Measurements from ENCODE around the gene UPP1.

The UPP1 gene

GRCh38 chr7:48045195-48045765 is 43.8 kb upstream of the UPP1 start:
- H3K4me2 ChIP-seq (ENCODE audit: low read length), result no peak overlapping the region
- H2BK120ac ChIP-seq (ENCODE audit: low read depth, low read length), result no peak overlapping the region
- H2BK5ac ChIP-seq (ENCODE audit: low read length), result no peak overlapping the region
- no peak overlapping the region for H2BK15ac ChIP-seq (replicated peaks; ENCODE audit: low read depth)
- no peak overlapping the region for H3K23ac ChIP-seq (ENCODE audit: low read length)
- no peaks in the 10 kb centered on the region for H3K36me3 ChIP-seq (ENCODE audit: control insufficient read depth, insufficient read depth, low read length)
- H3K27ac ChIP-seq (ENCODE audit: low read depth, low read length), result no peak overlapping the region
- H3K4me1 ChIP-seq (ENCODE audit: control insufficient read depth, low read depth, low read length), result peaks cover 6% of the 10 kb centered on the region
- no peak overlapping the region for H4K5ac ChIP-seq (ENCODE audit: low read length)
- H3K56ac ChIP-seq (ENCODE audit: low read length), result no peak overlapping the region
- no peak overlapping the region for H3K4me3 ChIP-seq (ENCODE audit: low read length)
- H3K4ac ChIP-seq (ENCODE audit: low read depth, low read length), result no peak overlapping the region
- no peaks in the 10 kb centered on the region for H3K79me1 ChIP-seq (ENCODE audit: low read length)
- H3K9ac ChIP-seq (ENCODE audit: low read length), result no peak overlapping the region
- no peak overlapping the region for H3K18ac ChIP-seq (ENCODE audit: low read length)
- H3K27me3 ChIP-seq (ENCODE audit: insufficient read depth, low read length, poor library complexity), result no peaks in the 10 kb centered on the region
- no peak overlapping the region for H2AK5ac ChIP-seq (ENCODE audit: low read length)
- DNase-seq, result no peak
- no CpG with 5 or more reads among the region's 9 CpGs for WGBS (ENCODE audit: extremely low coverage, insufficient coverage, low lambda C conversion rate)
- no peak overlapping the region for H4K8ac ChIP-seq (ENCODE audit: low read depth, low read length)
- H3K79me2 ChIP-seq (ENCODE audit: control insufficient read depth, insufficient read depth, low read length), result no peaks in the 10 kb centered on the region

GRCh38 chr7:48046458-48046857 is 42.6 kb upstream of the UPP1 start:
- Histone ChIP-seq H3K4ac (ENCODE audit: low read depth, low read length) (no peak overlapping the region), H3K9ac (ENCODE audit: low read length) (no peak overlapping the region), H4K5ac (ENCODE audit: low read length) (no peak overlapping the region), H3K4me2 (ENCODE audit: low read length) (no peak overlapping the region), H3K4me1 (ENCODE audit: control insufficient read depth, low read depth, low read length) (peaks cover 6% of the 10 kb centered on the region), H2BK120ac (ENCODE audit: low read depth, low read length) (no peak overlapping the region), H3K27me3 (ENCODE audit: insufficient read depth, low read length, poor library complexity) (no peaks in the 10 kb centered on the region), H2BK5ac (ENCODE audit: low read length) (no peak overlapping the region), H2AK5ac (ENCODE audit: low read length) (no peak overlapping the region), H3K4me3 (ENCODE audit: low read length) (no peak overlapping the region), H3K27ac (ENCODE audit: low read depth, low read length) (no peak overlapping the region), H2BK15ac (replicated peaks; ENCODE audit: low read depth) (peak overlapping the region; percentile 20), H3K36me3 (ENCODE audit: control insufficient read depth, insufficient read depth, low read length) (no peaks in the 10 kb centered on the region), H3K79me2 (ENCODE audit: control insufficient read depth, insufficient read depth, low read length) (no peaks in the 10 kb centered on the region), H3K79me1 (ENCODE audit: low read length) (no peaks in the 10 kb centered on the region), H3K23ac (ENCODE audit: low read length) (no peak overlapping the region), H3K18ac (ENCODE audit: low read length) (no peak overlapping the region), H3K56ac (ENCODE audit: low read length) (peak overlapping the region; percentile 42), H4K8ac (ENCODE audit: low read depth, low read length) (no peak overlapping the region)
- DNase-seq, result peak; percentile 44
- WGBS (ENCODE audit: extremely low coverage, insufficient coverage, low lambda C conversion rate), result no CpG with 5 or more reads among the region's 14 CpGs

- H4K5ac ChIP-seq (ENCODE audit: low read length), result no peak overlapping the region
- H3K18ac ChIP-seq (ENCODE audit: low read length), result no peak overlapping the region
- H2BK15ac ChIP-seq (replicated peaks; ENCODE audit: low read depth), result no peak overlapping the region
- no peak overlapping the region for H2BK120ac ChIP-seq (ENCODE audit: low read depth, low read length)
- no peaks in the 10 kb centered on the region for H3K79me1 ChIP-seq (ENCODE audit: low read length)
- DNase-seq, result no peak
- no peak overlapping the region for H2BK5ac ChIP-seq (ENCODE audit: low read length)
- no peak overlapping the region for H3K4ac ChIP-seq (ENCODE audit: low read depth, low read length)
- no peak overlapping the region for H3K27ac ChIP-seq (ENCODE audit: low read depth, low read length)
- H3K9ac ChIP-seq (ENCODE audit: low read length), result no peak overlapping the region
- H3K56ac ChIP-seq (ENCODE audit: low read length), result no peak overlapping the region
- H3K79me2 ChIP-seq (ENCODE audit: control insufficient read depth, insufficient read depth, low read length), result no peaks in the 10 kb centered on the region
- H3K4me2 ChIP-seq (ENCODE audit: low read length), result no peak overlapping the region
- H3K27me3 ChIP-seq (ENCODE audit: insufficient read depth, low read length, poor library complexity), result no peaks in the 10 kb centered on the region
- no peak overlapping the region for H2AK5ac ChIP-seq (ENCODE audit: low read length)
- H3K4me3 ChIP-seq (ENCODE audit: low read length), result no peak overlapping the region
- no peaks in the 10 kb centered on the region for H3K36me3 ChIP-seq (ENCODE audit: control insufficient read depth, insufficient read depth, low read length)
- no peak overlapping the region for H3K23ac ChIP-seq (ENCODE audit: low read length)
- no CpG with 5 or more reads among the region's 8 CpGs for WGBS (ENCODE audit: extremely low coverage, insufficient coverage, low lambda C conversion rate)
- no peaks in the 10 kb centered on the region for H3K4me1 ChIP-seq (ENCODE audit: control insufficient read depth, low read depth, low read length)
- no peak overlapping the region for H4K8ac ChIP-seq (ENCODE audit: low read depth, low read length)
Measured at GRCh38 chr7:48048113-48048512, 41.0 kb upstream of the UPP1 start.

- no peak overlapping the region for H3K23ac ChIP-seq (ENCODE audit: low read length)
- peak overlapping the region; percentile 25 for H2BK5ac ChIP-seq (ENCODE audit: low read length)
- H3K36me3 ChIP-seq (ENCODE audit: control insufficient read depth, insufficient read depth, low read length), result no peaks in the 10 kb centered on the region
- no peak overlapping the region for H3K27ac ChIP-seq (ENCODE audit: low read depth, low read length)
- H3K4me1 ChIP-seq (ENCODE audit: control insufficient read depth, low read depth, low read length), result no peaks in the 10 kb centered on the region
- no peak overlapping the region for H3K18ac ChIP-seq (ENCODE audit: low read length)
- WGBS (ENCODE audit: extremely low coverage, insufficient coverage, low lambda C conversion rate), result no CpG with 5 or more reads among the region's 8 CpGs
- DNase-seq, result no peak
- H3K4me3 ChIP-seq (ENCODE audit: low read length), result no peak overlapping the region
- no peaks in the 10 kb centered on the region for H3K79me2 ChIP-seq (ENCODE audit: control insufficient read depth, insufficient read depth, low read length)
- H4K5ac ChIP-seq (ENCODE audit: low read length), result no peak overlapping the region
- H3K4me2 ChIP-seq (ENCODE audit: low read length), result no peak overlapping the region
- no peak overlapping the region for H2BK15ac ChIP-seq (replicated peaks; ENCODE audit: low read depth)
- H3K9ac ChIP-seq (ENCODE audit: low read length), result no peak overlapping the region
- no peak overlapping the region for H4K8ac ChIP-seq (ENCODE audit: low read depth, low read length)
- no peak overlapping the region for H2BK120ac ChIP-seq (ENCODE audit: low read depth, low read length)
- H2AK5ac ChIP-seq (ENCODE audit: low read length), result no peak overlapping the region
- H3K56ac ChIP-seq (ENCODE audit: low read length), result peak overlapping the region; percentile 19
- no peak overlapping the region for H3K4ac ChIP-seq (ENCODE audit: low read depth, low read length)
- H3K79me1 ChIP-seq (ENCODE audit: low read length), result no peaks in the 10 kb centered on the region
- no peaks in the 10 kb centered on the region for H3K27me3 ChIP-seq (ENCODE audit: insufficient read depth, low read length, poor library complexity)
Measured at GRCh38 chr7:48049850-48050249, 39.2 kb upstream of the UPP1 start.

GRCh38 chr7:48052748-48053147 is 36.3 kb upstream of the UPP1 start:
- Histone ChIP-seq H3K36me3 (ENCODE audit: control insufficient read depth, insufficient read depth, low read length) (no peaks in the 10 kb centered on the region), H3K4ac (ENCODE audit: low read depth, low read length) (no peak overlapping the region), H2AK5ac (ENCODE audit: low read length) (no peak overlapping the region), H3K18ac (ENCODE audit: low read length) (no peak overlapping the region), H3K79me2 (ENCODE audit: control insufficient read depth, insufficient read depth, low read length) (no peaks in the 10 kb centered on the region), H3K27me3 (ENCODE audit: insufficient read depth, low read length, poor library complexity) (no peaks in the 10 kb centered on the region), H3K4me2 (ENCODE audit: low read length) (no peak overlapping the region), H3K56ac (ENCODE audit: low read length) (no peak overlapping the region), H3K27ac (ENCODE audit: low read depth, low read length) (no peak overlapping the region), H2BK15ac (replicated peaks; ENCODE audit: low read depth) (no peak overlapping the region), H4K5ac (ENCODE audit: low read length) (no peak overlapping the region), H3K79me1 (ENCODE audit: low read length) (no peaks in the 10 kb centered on the region), H4K8ac (ENCODE audit: low read depth, low read length) (no peak overlapping the region), H3K4me1 (ENCODE audit: control insufficient read depth, low read depth, low read length) (no peaks in the 10 kb centered on the region), H3K23ac (ENCODE audit: low read length) (no peak overlapping the region), H3K4me3 (ENCODE audit: low read length) (no peak overlapping the region), H2BK120ac (ENCODE audit: low read depth, low read length) (no peak overlapping the region), H2BK5ac (ENCODE audit: low read length) (no peak overlapping the region), H3K9ac (ENCODE audit: low read length) (no peak overlapping the region)
- no CpG with 5 or more reads among the region's 8 CpGs for WGBS (ENCODE audit: extremely low coverage, insufficient coverage, low lambda C conversion rate)
- DNase-seq, result peak; percentile 56

- Histone ChIP-seq H3K27me3 (ENCODE audit: insufficient read depth, low read length, poor library complexity) (no peaks in the 10 kb centered on the region), H3K4me1 (ENCODE audit: control insufficient read depth, low read depth, low read length) (no peaks in the 10 kb centered on the region), H3K79me2 (ENCODE audit: control insufficient read depth, insufficient read depth, low read length) (no peaks in the 10 kb centered on the region), H3K36me3 (ENCODE audit: control insufficient read depth, insufficient read depth, low read length) (no peaks in the 10 kb centered on the region), H3K9ac (ENCODE audit: low read length) (no peak overlapping the region), H3K4me2 (ENCODE audit: low read length) (no peak overlapping the region), H3K56ac (ENCODE audit: low read length) (no peak overlapping the region), H4K8ac (ENCODE audit: low read depth, low read length) (no peak overlapping the region), H3K4ac (ENCODE audit: low read depth, low read length) (no peak overlapping the region), H2BK15ac (replicated peaks; ENCODE audit: low read depth) (no peak overlapping the region), H3K4me3 (ENCODE audit: low read length) (no peak overlapping the region), H3K27ac (ENCODE audit: low read depth, low read length) (no peak overlapping the region), H3K18ac (ENCODE audit: low read length) (no peak overlapping the region), H3K79me1 (ENCODE audit: low read length) (no peaks in the 10 kb centered on the region), H2BK120ac (ENCODE audit: low read depth, low read length) (no peak overlapping the region), H3K23ac (ENCODE audit: low read length) (no peak overlapping the region), H4K5ac (ENCODE audit: low read length) (no peak overlapping the region), H2BK5ac (ENCODE audit: low read length) (no peak overlapping the region), H2AK5ac (ENCODE audit: low read length) (no peak overlapping the region)
- no peak for DNase-seq
- no CpG with 5 or more reads among the region's 2 CpGs for WGBS (ENCODE audit: extremely low coverage, insufficient coverage, low lambda C conversion rate)
Measured at GRCh38 chr7:48053736-48054135, 35.3 kb upstream of the UPP1 start.

Data from mesendoderm (in vitro differentiated cells).